HG02763 (cell line): Measurements from ENCODE around the gene PIK3C2A.
"Not testable (repeated sequence)": the region's sequence is repeated elsewhere in the genome, so short reads cannot be mapped to it uniquely, and the experiment has no call there.

Experiments
- ATAC-seq: cut with Tn5 transposase; IDR thresholded peaks from one replicate; pipeline ENCODE4 v1.9.1; 2021; ENCODE audit warnings: mild to moderate bottlenecking, moderate library complexity; ENCODE audit not compliant: unreplicated experiment

The PIK3C2A gene

GRCh38 chr11:17207317-17208256 is at the start of gene PIK3C2A:
PIK3C2A (minus strand) TSS chr11:17207986; CDS start chr11:17169741, 38,245 bp downstream.
- ATAC-seq: peak; percentile 97

- no peak for ATAC-seq
Observed at GRCh38 chr11:17257196-17257595, 49.4 kb upstream of the PIK3C2A start.

- ATAC-seq: no peak
Observed at GRCh38 chr11:17256512-17256911, 48.7 kb upstream of the PIK3C2A start.

GRCh38 chr11:17252704-17253103 is 44.9 kb upstream of the PIK3C2A start:
- ATAC-seq: no peak

GRCh38 chr11:17250561-17251350 is 43.0 kb upstream of the PIK3C2A start:
- no peak for ATAC-seq

- ATAC-seq: no peak
Observed at GRCh38 chr11:17244046-17244445, 36.3 kb upstream of the PIK3C2A start.

- not testable (repeated sequence) for ATAC-seq
Observed at GRCh38 chr11:17242954-17243353, 35.2 kb upstream of the PIK3C2A start.

GRCh38 chr11:17240780-17241179 is 33.0 kb upstream of the PIK3C2A start:
- no peak for ATAC-seq

GRCh38 chr11:17239927-17240326 is 32.1 kb upstream of the PIK3C2A start:
- not testable (repeated sequence) for ATAC-seq

- no peak for ATAC-seq
Observed at GRCh38 chr11:17238377-17238776, 30.6 kb upstream of the PIK3C2A start.

- ATAC-seq: no peak
Observed at GRCh38 chr11:17233101-17233500, 25.3 kb upstream of the PIK3C2A start.

- ATAC-seq: peak; percentile 90
Observed at GRCh38 chr11:17230867-17231851, 23.4 kb upstream of the PIK3C2A start.

GRCh38 chr11:17229481-17230152 is 21.8 kb upstream of the PIK3C2A start:
- ATAC-seq: no peak

GRCh38 chr11:17228186-17228925 is 20.6 kb upstream of the PIK3C2A start:
- not testable (repeated sequence) for ATAC-seq

- no peak for ATAC-seq
Observed at GRCh38 chr11:17224727-17225126, 16.9 kb upstream of the PIK3C2A start.

GRCh38 chr11:17221968-17222367 is 14.2 kb upstream of the PIK3C2A start:
- no peak for ATAC-seq

- no peak for ATAC-seq
Observed at GRCh38 chr11:17219016-17219415, 11.2 kb upstream of the PIK3C2A start.

- ATAC-seq: no peak
Observed at GRCh38 chr11:17218403-17218802, 10.6 kb upstream of the PIK3C2A start.

GRCh38 chr11:17217401-17217800 is 9.6 kb upstream of the PIK3C2A start:
- ATAC-seq: no peak
